HG03159 (cell line): Measurements from ENCODE around the gene REX1BD.
"Not testable (repeated sequence)": the region's sequence is repeated elsewhere in the genome, so short reads cannot be mapped to it uniquely, and the experiment has no call there.

ENCODE experiments used
- ATAC-seq: cut with Tn5 transposase; IDR thresholded peaks from one replicate; pipeline ENCODE4 v1.9.1; 2021; ENCODE audit warnings: mild to moderate bottlenecking, moderate library complexity; ENCODE audit not compliant: unreplicated experiment

REX1BD gene

DNA sequence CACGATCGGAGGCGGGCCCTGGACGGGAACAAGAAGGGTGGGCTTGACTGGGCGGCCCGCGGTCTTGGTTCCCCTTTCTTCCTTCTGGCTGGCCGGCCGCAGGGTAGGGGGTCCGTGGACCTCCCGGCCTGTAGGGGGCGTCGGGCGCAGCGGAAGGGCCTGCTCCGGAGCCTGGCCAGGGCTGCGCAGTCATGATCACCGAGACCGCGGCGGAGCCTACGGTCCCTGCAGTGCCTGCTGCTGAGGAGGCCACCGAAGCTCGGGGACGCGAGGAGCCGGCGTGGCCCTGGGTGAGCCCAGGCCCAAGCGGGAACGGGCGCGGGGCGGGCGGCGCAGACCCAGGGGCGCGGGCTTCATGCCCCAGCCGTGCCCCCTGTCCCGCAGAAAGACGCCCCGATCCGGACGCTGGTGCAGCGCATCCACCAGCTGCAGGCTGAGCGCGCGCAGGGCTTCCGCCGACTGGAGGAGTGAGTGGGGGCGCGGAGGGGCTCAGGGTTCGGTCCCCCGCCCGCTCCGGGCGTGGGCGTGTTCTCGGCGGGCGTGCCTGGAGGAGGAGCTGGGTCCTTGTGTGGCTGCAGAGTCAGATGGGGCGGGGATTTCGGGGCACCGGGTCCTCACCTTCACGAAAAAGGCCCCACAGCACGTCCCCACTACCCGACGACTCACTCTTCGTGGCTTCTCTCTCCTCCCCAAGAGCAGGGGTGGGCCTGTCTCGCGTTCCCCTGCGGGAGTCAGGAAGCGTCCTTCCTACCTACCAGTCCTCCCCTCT is at the start of gene REX1BD:
Gene REX1BD, plus strand, starts transcription at position 188 of the 769 bp plus-strand sequence. Its CDS starts 4 bp downstream, at position 192.
- peak; percentile 70 for ATAC-seq

DNA sequence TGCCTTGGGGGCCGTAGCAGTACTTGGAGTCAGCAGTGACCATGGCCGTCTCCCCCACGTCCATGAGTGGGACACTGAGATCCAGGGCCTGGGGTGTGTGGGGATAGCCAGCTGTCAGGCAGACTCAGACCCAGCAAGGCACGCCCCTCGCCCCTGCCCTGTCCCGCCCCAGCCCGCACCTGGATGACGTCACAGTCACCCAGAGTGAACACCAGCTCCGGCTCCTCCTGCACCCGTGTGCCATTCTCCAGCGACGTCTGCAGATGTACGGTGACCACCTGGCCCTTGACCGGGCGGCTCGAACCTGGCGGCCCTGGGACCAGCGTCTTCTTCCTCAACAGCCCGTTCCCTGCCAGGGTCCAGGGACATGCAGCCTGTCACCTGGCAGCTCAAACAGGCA is 49.2 kb upstream of the REX1BD start:
- ATAC-seq: no peak

DNA sequence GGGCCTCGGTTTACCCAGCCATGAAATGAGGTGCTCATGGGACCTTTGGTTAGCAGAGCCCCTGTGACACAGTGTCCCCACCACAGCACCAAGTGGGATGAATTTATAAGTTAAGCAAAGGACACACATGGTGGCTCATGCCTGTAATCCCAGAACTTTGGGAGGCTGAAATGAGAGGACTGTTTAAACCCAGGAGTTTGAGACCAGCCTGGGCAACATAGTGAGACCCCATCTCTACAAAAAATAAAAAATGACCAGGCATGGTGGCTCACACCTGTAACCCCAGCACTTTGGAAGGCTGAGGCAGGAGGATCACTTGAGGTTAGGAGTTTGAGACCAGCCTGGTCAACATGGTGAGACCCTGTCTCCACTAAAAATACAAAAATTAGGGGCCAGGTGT is 48.4 kb upstream of the REX1BD start:
- ATAC-seq: not testable (repeated sequence)

DNA sequence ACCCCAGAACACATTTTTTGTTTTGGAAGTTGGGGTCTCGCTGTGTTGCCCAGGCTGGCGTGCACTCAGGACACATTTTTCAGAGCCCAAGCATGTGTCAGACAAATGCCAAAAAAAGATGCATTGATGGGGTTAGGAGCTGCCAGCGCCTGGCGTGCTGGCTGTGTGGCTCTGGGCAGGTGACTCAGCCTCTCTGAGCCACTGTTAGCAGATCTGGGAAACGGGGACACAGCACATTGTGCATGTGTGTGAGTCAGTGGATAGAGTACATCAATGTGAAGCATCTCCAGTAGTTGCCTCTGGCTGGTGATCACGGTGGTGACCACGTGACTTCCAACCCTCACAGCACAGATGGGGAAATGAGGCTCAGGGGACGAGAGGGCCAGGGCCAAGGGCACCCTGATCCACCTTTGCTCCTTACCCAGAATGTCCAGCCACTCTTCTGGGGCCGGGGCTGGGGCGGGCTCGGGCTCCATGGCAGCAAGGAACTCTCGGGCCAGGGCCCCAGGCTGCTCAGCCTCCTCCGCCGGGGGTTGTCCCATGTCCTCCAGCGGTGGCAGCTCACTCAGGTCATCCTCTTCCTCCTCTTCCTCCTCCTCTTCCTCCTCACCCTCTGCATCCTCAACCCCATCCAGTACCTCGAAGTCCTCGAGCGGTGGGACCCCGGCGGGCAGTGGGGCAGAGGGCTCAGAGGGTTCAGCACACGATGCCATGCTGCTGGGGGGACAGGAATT is 47.2 kb upstream of the REX1BD start:
- no peak for ATAC-seq

DNA sequence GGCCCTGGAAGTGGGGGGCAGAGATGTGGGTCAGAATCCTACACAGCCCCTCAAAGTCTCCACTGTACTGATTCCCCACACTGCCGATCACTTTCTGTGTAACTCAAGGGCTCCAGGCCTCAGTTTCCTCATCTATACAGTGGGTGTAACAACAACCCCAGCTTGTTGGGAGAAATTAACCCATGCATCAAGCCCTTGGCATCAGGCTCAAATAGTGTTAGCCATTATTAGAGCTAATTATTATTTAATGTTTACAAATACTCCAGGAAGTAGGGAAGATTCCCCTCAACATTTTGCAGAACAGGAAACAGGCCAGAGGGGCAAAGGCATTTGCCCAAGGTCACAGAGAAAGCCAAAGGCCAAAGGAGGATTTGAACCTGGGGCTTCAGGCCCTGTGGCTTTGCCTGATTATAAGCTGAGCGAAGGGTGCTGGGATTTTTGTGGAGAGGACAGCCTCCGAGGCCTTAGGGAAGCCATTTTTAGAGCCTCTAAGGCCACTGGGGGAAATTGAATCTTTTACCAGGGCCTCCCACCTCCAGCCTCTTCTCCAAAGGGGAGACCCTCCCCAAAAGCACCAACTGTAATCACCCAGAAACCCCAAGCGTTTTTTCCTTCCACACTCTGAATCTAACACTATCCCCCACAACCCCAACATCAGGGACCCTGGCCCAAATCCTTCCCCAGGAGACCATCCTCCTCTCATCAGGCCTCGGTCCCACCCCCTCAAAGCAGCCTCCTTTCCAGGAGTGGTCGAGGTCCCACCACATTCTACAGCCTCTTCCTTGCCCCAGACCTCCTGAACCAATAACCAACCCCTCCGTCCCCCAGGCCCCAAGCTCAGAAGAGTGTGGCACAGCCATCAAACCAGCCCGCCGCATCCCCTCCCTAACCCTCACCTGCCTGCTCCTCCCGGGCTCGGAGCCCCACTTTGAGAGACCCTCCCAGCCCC is 46.3 kb upstream of the REX1BD start:
- ATAC-seq: no peak

DNA sequence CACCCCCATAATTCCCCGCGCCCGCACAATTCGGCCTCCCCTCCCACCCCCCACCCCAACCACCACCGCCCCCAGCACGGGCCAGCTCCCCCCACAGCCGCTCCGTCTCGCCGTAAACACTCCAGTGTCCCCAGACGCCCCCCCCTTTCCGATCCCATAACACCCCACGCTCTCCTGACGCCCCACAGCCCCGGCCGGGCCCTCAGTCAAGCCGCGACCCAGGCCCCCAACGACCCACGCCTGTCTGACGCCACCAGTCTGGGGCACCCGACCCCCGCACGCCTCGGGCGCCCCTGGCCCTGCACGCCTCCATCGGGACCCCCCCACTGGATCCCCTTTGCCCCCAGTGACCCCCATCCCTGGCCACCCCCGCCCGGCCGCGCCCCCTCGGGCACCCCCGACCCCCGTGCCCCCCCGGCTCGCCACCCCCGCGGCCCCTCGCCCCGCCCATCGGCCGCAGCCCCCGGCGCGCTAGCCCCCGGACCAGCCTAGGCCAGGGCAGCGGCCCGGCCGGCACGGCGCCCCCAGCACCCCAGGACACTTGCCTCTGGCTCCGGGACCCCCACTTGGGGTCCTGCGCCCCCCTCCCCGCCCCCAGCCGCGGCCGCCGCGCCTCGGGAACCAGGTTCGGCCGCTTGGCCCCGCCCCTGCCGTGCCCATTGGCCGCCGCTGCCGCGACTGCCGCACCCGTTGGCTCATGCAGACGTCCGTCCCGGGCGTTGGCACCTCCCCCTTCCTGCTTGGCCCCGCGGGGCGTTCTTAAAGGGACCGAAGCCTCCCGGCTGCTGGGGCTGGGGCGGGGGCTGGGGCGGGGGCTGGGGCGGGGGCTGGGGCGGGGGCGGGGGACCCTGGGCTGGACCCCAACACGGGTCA is 45.4 kb upstream of the REX1BD start, which contains the start of gene FKBP8:
Gene FKBP8, minus strand, starts transcription at position 633 of the 873 bp plus-strand sequence. CDS start 1,603 bp downstream, outside the sequence.
- peak; percentile 91 for ATAC-seq

DNA sequence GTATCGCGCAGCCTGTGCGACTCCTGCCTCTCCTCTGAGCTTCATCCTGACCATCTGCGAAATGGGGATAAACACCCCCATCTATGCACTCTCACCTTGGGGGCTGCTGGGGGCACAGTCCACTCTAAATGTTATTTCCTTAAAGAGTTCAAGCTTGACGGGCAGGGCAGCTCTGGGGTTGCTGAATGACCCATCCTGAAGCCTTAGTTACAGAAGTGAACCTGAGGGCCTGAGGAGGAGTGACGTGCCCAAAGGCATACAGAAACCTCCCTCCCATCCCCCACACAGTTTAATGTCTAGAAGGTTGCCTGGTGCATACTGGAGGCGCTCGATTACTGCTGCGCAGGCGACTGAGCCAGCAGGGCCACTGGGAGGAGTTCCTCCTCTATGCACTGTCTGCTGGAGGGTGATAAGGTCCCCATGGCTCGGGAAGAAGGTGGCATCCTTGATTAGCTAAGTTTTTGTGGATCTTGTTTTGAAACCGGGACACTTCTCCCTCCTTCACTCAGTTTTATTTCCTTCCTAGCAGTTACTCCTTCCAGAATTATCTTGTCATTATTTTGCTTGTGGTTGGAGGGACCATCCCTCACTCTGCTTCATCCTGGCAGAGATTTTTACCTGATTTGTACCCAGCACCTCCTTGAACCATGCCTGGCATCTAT is 44.7 kb upstream of the REX1BD start:
- peak; percentile 37 for ATAC-seq

DNA sequence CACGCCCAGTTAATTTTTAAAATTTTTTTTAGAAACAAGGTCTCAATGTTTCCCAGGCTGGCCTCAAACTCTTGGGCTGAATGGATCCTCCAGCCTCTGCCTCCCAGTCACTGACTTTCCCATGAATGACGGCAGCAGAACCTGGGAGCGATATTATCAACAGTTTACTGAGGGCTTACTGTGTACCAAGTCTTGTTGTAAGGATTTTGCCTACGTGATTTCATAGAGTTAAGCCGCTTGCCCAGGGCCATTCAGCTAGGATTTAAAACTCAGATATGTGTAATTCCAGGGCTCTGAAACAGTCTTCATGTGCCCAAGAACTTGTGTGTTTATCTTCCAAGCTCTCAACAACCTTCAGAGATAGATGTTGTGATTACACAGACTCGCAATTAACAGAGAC is 37.0 kb upstream of the REX1BD start:
- ATAC-seq: no peak

DNA sequence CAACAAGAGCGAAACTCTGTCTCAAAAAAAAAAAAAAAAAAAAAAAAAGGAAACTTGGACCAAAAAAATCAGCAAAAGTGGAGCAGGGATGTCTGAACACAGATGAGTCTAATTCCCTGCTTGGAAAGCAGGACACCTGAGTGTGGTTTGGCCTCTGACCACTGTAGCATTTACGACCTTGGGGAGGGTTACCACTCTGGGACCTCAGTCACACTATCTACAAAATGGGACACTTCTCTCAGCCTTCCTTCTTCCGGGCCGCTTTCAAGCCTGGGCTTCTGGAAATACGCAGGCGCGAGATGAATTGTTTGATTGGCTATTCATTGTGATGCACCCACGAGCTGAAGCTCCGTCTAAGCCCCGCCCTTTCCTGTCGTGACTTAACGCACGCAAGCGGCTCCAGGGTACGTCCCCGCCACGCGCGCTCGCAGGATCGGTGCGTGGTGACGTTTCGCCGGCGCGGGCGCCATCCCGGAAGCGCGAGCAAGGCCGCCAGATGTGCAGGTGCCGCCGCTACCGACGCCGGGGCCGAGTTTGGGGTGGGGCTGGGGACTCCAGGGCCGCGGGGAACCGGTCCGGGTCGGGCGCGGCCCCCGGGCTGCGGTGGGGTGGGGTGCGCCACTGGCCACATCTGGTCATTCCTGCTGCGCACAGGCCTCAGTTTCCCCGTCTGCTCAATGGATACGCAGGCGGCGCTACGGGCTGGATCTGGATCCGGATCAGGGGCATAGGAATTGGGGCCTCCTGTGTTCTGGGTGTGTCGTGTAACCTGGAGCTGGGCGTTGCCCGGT is 31.0 kb upstream of the REX1BD start, which contains the start of gene KXD1:
Gene KXD1, plus strand, starts transcription at position 460 of the 791 bp plus-strand sequence. CDS start 4,187 bp downstream, outside the sequence.
- peak; percentile 95 for ATAC-seq

DNA sequence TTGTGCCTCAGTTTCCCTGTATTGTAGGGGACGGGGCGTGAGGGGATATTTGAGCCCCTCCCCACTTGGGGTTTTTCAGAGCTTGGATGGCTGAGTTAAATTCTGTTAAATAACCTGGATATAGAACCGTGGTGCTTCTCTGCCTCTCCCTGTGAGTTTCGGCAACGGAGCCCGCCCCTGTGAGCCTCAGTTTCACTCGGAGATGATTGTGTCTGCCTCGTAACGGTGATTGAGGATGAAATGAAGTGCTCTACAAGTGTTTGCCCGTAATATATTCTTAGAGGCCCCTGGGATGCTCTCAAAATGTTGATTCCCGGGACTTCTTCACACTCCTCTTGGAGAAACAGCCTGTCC is 30.4 kb upstream of the REX1BD start:
- ATAC-seq: no peak

DNA sequence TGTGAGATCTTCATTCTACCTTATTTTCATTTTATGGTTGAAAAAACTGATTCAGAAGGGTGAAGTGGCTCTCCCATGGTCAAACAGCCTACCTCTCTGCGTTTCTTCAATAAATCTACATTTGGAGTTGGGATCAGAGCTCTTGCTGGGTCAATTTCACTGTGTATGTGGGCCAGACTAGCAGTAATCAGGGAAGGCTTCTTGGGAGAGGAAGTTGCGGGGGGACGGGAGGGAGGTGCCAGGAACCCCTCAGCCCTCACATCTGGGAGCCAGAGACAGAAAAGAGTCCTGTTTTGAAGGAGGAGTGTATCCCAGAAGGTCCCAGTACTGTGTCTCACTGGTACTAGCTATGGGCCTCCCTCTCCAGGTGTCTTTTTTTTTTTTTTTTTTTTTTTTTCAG is 30.0 kb upstream of the REX1BD start:
- ATAC-seq: no peak

DNA sequence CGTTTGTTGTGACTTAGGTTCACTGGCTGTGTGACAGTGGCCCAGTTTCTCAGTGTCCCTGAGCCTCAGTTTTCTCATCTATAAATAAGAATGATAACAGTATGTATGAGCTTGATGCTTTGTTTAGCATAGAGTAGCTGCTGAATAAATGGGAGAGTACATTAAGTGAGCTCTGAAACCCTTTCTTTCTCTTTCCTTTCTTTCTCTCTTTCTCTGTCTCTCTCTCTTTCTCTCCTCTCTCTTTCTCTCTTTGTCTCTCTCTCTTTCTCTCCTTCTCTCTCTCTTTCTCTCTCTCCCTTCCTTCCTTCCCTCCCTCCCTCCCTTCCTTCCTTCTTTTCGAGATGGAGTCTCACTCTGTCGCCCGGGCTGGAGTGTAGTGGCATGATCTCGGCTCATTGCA is 28.9 kb upstream of the REX1BD start:
- no peak for ATAC-seq

DNA sequence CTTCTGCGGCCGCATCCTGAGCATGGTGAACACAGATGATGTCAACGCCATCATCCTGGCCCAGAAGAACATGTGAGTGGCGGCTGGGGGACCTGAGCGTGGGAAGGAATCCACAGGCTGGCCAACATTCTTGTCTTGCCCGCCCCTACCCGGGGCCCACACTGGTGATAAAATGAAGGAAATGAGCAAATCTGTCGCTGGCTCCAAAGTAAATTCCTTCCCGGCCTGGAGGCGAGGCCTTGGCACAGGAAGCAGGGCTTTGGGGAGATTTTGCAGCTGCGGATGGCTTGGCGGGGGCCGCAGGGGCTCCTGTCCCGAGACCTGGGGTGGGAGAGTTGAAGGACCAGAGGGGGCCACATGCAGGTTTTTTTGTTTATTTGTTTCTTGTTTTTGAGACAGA is 26.5 kb upstream of the REX1BD start:
- ATAC-seq: no peak

DNA sequence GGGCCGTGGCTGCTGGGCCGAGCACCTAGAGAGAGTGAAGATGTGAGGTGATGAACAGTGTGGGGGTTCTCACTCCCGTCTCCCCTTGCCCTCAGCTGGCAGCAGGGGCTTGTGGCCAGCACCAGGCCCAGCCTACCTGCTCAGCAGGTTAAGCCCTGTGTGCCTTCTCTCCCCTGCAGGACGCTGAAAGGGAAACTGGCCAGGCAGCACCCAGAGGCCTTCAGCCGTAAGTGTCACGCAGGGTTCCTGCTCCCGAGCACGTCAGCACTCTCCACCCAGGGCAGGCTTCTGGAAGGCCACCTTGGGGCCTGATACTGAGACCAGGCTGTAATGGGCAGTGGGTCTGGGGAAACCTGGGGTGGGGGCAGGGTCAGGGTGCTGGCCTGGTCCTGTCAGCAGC is 21.6 kb upstream of the REX1BD start:
- no peak for ATAC-seq

DNA sequence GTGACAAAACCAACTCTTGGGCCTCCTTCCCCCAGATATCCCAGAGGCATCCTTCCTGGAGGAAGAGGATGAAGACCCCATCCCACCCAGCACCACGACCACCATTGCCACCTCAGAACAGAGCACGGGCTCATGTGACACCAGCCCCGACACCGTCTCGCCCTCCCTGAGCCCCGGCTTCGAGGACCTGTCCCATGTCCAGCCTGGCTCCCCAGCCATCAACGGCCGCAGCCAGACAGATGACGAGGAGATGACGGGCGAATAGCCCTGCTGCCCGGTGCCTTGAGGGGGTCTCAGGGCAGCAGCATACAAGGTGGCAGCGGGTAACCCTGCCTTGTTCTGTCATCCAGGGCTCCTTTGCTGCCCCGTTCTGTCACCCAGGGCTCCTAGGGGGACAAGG is 20.2 kb upstream of the REX1BD start:
- ATAC-seq: no peak

DNA sequence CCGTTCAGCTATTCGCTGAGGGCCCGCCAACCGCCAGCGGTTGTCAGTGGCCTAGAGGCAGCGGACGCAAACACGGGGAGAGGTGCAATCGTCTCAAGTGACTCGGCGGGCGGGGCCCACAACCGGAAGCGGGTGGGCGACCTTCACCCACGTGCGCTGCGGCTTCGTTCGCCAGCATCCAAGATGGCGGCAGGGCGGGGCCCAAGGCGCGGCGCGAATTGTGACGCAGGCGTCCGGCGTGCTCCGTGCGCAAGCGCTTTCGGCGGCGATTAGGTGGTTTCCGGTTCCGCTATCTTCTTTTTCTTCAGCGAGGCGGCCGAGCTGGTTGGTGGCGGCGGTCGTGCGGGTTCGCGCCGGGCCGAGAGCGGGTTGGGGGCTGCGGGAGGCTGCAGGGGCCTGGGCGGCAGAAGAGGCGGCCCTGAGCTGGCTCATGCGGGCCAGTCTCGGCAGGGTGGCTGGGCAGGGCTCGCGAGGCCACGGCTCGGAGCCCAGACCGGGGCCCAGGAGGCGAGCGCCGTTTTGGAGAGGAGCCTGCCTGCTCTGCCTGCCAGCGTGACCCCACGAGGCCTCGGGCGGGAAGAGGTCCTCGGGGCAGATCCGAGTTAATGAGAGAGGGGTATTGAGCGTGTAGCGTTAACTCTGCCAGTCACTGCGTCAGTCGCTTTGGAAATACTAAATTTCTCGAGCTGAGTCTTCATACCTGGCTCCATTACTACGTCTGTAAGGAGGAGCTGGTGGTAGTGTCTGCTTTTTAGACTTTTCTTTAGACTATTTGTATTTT is 16.8 kb upstream of the REX1BD start, which contains the start of gene UBA52:
Gene UBA52, plus strand, starts transcription at position 294 of the 781 bp plus-strand sequence. CDS start 1,444 bp downstream, outside the sequence.
- ATAC-seq: peak; percentile 89

DNA sequence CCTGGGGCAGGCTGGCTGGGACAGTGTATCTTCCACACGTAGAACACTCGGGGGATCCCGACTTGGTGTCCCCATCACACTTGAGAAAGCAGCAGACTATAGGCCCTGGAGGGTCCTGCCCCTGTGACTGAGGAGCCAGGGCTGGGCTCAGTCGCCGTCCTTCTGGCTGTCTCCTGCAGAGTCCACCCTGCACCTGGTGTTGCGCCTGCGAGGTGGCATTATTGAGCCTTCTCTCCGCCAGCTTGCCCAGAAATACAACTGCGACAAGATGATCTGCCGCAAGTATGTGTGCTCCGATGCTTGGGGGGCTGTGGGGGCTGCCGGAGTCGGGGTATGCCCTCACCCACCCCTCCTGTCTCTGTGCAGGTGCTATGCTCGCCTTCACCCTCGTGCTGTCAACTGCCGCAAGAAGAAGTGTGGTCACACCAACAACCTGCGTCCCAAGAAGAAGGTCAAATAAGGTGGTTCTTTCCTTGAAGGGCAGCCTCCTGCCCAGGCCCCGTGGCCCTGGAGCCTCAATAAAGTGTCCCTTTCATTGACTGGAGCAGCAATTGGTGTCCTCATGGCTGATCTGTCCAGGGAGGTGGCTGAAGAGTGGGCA is 13.8 kb upstream of the REX1BD start:
- ATAC-seq: no peak
